Activated CD8-positive, alpha-beta T cell treated with anti-CD3 and anti-CD28 coated beads, Interleukin-2, amount 10 ng/mL, durations not matched to agents 7 days and 5 days (primary cell): Measurements from ENCODE around the gene RIPPLY2. TPM values are rescaled to one million over a fixed set of nuclear protein-coding genes. Genes with fewer than 3 reads are reported as not detected.

ENCODE experiments used
- ATAC-seq: fragments of 150-1000 bp; cut with Tn5 transposase; one replicate; pipeline ENCODE4 v1.10.0; 2021; ENCODE audit warnings: moderate library complexity
- CTCF ChIA-PET: fragments of 350-600 bp; sonication (Branson Sonifier 250); formaldehyde crosslinking; loops from one replicate; lab custom pipeline; 2021; ENCODE audit warnings: antibody characterized with exemption; lab: Charles Lee
- POLR2A ChIA-PET: fragments of 350-600 bp; sonication (Branson Sonifier 250); formaldehyde crosslinking; loops from one replicate; lab custom pipeline; 2021; ENCODE audit warnings: antibody characterized with exemption; lab: Charles Lee
- DNase-seq: peaks from one replicate; pipeline ENCODE4 v3.0.0-alpha.2; 2020
- H3K27ac Mint-ChIP-seq: one replicate; pipeline ENCODE4 v1.8.0; 2021; ENCODE audit warnings: mild to moderate bottlenecking, mixed read lengths
- H3K27me3 Mint-ChIP-seq: one replicate; pipeline ENCODE4 v1.8.0; 2021; ENCODE audit warnings: low read depth, mixed read lengths
- H3K36me3 Mint-ChIP-seq: one replicate; pipeline ENCODE4 v1.8.0; 2021; ENCODE audit warnings: low read depth, mixed read lengths
- H3K4me1 Mint-ChIP-seq: one replicate; pipeline ENCODE4 v1.8.0; 2021; ENCODE audit warnings: low read depth, mixed read lengths
- H3K4me3 Mint-ChIP-seq: one replicate; pipeline ENCODE4 v1.8.0; 2021; ENCODE audit warnings: mild to moderate bottlenecking, mixed read lengths
- H3K9me3 Mint-ChIP-seq: one replicate; pipeline ENCODE4 v1.8.0; 2022; ENCODE audit warnings: mixed read lengths; ENCODE audit not compliant: insufficient read depth
- total RNA-seq, 2 experiments: library from RNA; stranded (reverse); gene quantifications; one replicate each; pipeline ENCODE4 v1.2.3, GENCODE V29; 2021

Gene RIPPLY2
- total RNA-seq, 2 experiments from 2014 or later, result not detected

DNA sequence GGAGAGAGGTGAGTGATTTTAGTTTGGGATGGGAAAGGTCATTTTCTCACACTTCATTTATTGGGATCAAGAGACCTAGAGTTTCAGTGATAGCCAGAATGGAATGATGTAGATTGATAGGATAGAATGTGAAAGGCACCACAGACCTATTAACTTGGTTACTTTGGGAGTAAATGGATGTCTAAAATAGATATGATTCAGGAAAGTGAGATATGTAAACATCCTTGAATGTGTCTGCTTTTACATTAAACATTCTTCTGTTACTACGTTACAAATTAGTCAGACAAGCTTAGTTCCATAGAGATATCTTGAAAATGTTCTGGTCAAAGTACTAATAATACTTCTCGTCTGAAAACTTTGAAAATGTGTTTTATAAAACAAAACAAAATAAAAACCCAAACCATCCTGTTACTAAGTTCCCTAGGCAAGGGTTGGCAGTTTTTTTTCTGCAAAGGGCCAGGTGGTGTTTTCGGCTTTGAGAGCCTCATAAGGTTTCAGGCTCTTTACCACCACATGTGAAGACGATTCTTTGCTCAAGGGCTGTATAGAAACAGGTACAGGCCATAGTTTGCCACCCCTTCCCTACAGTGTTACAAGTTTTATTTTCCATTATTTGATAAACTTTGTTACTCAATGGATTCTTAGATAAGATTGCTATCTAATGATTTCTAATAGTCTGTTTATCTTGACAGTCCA, 9.8 kb downstream of the RIPPLY2 start:
- no peak overlapping the region for H3K27ac Mint-ChIP-seq
- ChIA-PET POLR2A (no interaction called here), CTCF (no interaction called here)
- H3K36me3 Mint-ChIP-seq, result peaks cover 37% of the 10 kb centered on the region
- H3K4me3 Mint-ChIP-seq, result no peak overlapping the region
- H3K27me3 Mint-ChIP-seq, result peaks cover 2% of the 10 kb centered on the region
- H3K4me1 Mint-ChIP-seq, result peaks cover 23% of the 10 kb centered on the region
- DNase-seq, result no peak
- no peak for ATAC-seq
- H3K9me3 Mint-ChIP-seq, result peaks cover 8% of the 10 kb centered on the region

DNA sequence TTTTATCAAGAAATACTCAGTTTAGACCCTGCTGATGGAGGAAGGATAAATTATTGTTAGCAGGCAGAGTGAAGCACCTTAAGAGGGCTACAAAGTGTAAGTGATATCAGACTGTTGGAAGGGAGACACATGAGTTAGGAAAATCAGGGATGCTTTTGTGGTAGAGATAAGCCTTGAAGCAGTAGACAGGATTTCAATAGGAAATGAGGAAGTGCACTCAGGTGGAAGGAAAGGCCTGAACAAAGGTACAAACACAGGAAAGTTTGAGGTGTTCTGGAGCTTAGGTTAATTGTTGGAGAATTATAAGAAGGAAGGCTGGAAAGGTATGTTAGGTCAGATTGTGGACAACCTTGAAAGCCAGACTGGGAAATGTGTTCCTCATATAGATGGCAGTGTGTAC, 13.9 kb downstream of the RIPPLY2 start:
- Mint-ChIP-seq H3K4me1 (no peaks in the 10 kb centered on the region), H3K4me3 (no peak overlapping the region), H3K27me3 (no peaks in the 10 kb centered on the region), H3K9me3 (peaks cover 10% of the 10 kb centered on the region), H3K27ac (no peak overlapping the region), H3K36me3 (peaks cover 58% of the 10 kb centered on the region)
- ChIA-PET POLR2A (no interaction called here), CTCF (no interaction called here)
- ATAC-seq, result no peak
- DNase-seq, result no peak

DNA sequence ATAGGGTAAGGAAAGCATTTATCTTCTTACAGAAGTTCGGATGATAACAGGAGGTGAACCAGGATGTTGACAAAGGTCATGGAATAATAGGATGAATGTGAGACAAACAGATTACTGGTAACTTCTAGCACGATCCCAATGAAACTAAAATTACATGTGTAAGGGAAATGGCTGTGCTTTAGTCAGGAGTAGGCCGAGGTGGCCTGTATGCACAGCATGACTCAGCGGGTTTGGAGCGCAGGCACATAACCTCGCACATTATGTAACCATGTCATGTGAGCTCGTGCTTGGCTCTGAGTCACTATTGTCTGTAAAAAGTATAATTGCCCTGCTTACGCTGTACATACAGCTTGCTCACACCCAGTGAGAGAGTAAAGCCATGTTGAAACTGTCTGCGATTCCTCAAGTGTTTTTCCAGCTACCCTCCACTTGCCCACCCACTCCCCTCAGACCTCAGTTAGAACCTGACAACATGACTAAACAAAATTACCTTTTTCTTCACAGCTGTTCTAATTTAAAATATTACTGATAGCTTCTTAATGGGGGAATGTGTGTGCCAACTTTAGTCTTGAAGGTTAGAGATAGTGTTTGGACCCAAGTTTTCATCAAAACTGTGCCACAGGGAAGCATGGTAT, 14.5 kb downstream of the RIPPLY2 start:
- H3K9me3 Mint-ChIP-seq, result peaks cover 10% of the 10 kb centered on the region
- H3K4me3 Mint-ChIP-seq, result no peak overlapping the region
- H3K36me3 Mint-ChIP-seq, result peaks cover 58% of the 10 kb centered on the region
- H3K27me3 Mint-ChIP-seq, result no peaks in the 10 kb centered on the region
- CTCF ChIA-PET, result no interaction called here
- no peak for ATAC-seq
- POLR2A ChIA-PET, result no interaction called here
- H3K4me1 Mint-ChIP-seq, result peaks cover 1% of the 10 kb centered on the region
- peak; percentile 24 for DNase-seq
- H3K27ac Mint-ChIP-seq, result no peak overlapping the region

- Mint-ChIP-seq H3K36me3 (peaks cover 61% of the 10 kb centered on the region), H3K4me1 (peaks cover 6% of the 10 kb centered on the region), H3K27ac (no peak overlapping the region), H3K4me3 (no peak overlapping the region), H3K9me3 (peaks cover 10% of the 10 kb centered on the region), H3K27me3 (no peaks in the 10 kb centered on the region)
- no peak for ATAC-seq
- ChIA-PET POLR2A (no interaction called here), CTCF (no interaction called here)
- no peak for DNase-seq
Measured at GRCh38 chr6:83868639-83869038, 15.5 kb downstream of the RIPPLY2 start.

DNA sequence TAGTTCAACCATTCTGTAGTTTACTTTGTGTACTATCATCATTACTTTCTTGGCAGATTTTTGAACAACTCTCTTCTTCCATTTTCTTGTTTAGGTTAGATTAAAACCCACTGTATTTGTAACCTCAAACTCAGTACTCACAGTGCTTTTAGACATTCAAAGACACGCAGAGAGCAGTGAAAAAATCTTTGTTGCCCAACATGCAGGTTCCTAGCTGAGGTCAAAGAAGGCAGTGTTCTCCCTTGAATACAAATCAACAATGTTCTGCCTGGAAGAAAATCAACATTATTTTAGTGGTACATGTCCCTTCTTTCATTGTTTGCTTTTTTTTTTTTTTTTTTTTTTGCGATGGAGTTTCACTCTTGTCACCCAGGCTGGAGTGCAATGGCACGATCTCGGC, 17.5 kb downstream of the RIPPLY2 start:
- ChIA-PET POLR2A (no interaction called here), CTCF (interaction anchor here (1.4 kb wide), 1 partner anchor 14 kb away, joined by 4 read pairs; no protein-coding TSS in a partner anchor)
- DNase-seq, result no peak
- H3K4me1 Mint-ChIP-seq, result peaks cover 12% of the 10 kb centered on the region
- ATAC-seq, result no peak
- H3K9me3 Mint-ChIP-seq, result peaks cover 10% of the 10 kb centered on the region
- H3K27ac Mint-ChIP-seq, result no peak overlapping the region
- peaks cover 49% of the 10 kb centered on the region for H3K36me3 Mint-ChIP-seq
- H3K27me3 Mint-ChIP-seq, result no peaks in the 10 kb centered on the region
- H3K4me3 Mint-ChIP-seq, result no peak overlapping the region

- Mint-ChIP-seq H3K27me3 (no peaks in the 10 kb centered on the region), H3K9me3 (peaks cover 3% of the 10 kb centered on the region), H3K4me3 (no peak overlapping the region), H3K27ac (no peak overlapping the region), H3K36me3 (peaks cover 31% of the 10 kb centered on the region), H3K4me1 (peaks cover 12% of the 10 kb centered on the region)
- DNase-seq (no peak), ATAC-seq (no peak)
- ChIA-PET CTCF (no interaction called here), POLR2A (no interaction called here)
Measured at GRCh38 chr6:83872386-83873118, 19.4 kb downstream of the RIPPLY2 start.

DNA sequence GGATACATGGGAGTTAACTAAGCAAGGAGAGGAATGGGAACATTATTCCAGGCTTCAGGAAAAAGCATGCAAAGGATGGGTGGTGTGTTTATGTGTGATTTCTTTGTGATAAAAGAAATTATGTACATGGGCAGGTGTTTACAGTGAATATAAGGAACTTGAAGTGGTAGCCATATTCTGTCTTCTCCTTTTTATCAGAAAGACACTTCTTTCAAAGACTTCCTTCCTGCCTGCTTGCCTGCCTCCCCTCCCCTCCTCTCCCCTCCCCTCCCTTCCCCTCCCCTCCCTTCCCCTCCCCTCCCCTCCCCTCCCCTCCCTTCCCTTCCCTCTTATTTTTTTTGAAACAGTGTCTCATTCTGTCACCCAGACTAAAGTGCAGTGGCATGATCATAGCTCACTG, 20.7 kb downstream of the RIPPLY2 start:
- Mint-ChIP-seq H3K4me1 (peaks cover 12% of the 10 kb centered on the region), H3K27me3 (no peaks in the 10 kb centered on the region), H3K4me3 (no peak overlapping the region), H3K9me3 (no peaks in the 10 kb centered on the region), H3K27ac (no peak overlapping the region), H3K36me3 (peaks cover 19% of the 10 kb centered on the region)
- DNase-seq (no peak), ATAC-seq (no peak)
- CTCF ChIA-PET, result no interaction called here
- POLR2A ChIA-PET, result no interaction called here

DNA sequence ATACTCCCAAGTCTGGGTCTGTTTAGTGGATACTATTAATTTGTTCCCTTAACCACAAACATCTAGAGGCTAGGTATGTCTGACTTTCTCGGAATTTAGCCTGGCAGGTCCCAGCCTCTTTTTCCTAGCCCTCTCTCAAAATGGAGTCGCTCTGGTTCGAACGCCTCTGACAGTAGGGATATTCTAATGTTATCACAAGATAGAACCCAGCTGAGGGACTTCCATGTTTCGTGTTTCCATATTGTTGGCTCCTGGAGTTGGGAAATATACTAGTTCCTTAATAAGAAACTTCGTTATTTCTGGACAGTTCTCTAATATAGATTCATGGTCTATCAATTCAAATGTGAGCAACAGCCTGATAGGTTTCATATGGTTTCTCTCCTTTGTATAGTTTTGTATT, 22.7 kb downstream of the RIPPLY2 start:
- Mint-ChIP-seq H3K9me3 (no peaks in the 10 kb centered on the region), H3K27ac (no peak overlapping the region), H3K4me3 (no peak overlapping the region), H3K27me3 (no peaks in the 10 kb centered on the region), H3K4me1 (peaks cover 12% of the 10 kb centered on the region), H3K36me3 (peaks cover 12% of the 10 kb centered on the region)
- ChIA-PET POLR2A (no interaction called here), CTCF (no interaction called here)
- ATAC-seq (no peak), DNase-seq (no peak)

GRCh38 chr6:83878902-83879644, 25.9 kb downstream of the RIPPLY2 start:
- DNase-seq (no peak), ATAC-seq (no peak)
- no peak overlapping the region for H3K27ac Mint-ChIP-seq
- peaks cover 3% of the 10 kb centered on the region for H3K4me1 Mint-ChIP-seq
- H3K36me3 Mint-ChIP-seq, result peaks cover 2% of the 10 kb centered on the region
- no peaks in the 10 kb centered on the region for H3K9me3 Mint-ChIP-seq
- H3K4me3 Mint-ChIP-seq, result no peak overlapping the region
- ChIA-PET CTCF (interaction anchor here (1.1 kb wide), 1 partner anchor 342 kb away, joined by 3 read pairs; no protein-coding TSS in a partner anchor), POLR2A (no interaction called here)
- H3K27me3 Mint-ChIP-seq, result no peaks in the 10 kb centered on the region

DNA sequence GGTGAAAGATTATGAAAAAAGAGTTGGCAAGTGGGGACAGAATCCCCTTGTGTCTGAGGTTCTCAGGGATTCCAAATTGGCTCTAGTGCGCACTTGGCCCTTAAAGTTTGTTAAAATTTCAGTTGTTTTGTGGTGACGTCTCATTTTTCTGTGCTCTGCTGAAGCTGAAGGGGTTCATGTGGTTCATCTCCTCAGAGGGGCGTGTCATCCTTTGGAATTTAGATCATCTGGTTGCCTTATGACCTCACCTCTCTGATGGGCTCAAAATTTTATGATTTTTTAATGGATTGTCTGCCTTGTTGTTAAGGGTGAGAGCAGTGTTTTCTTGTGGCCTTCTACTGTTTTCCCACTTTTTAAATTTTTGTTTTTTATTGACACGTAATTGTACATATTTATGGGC, 26.6 kb downstream of the RIPPLY2 start:
- Mint-ChIP-seq H3K9me3 (no peaks in the 10 kb centered on the region), H3K36me3 (no peaks in the 10 kb centered on the region), H3K27me3 (no peaks in the 10 kb centered on the region), H3K4me3 (no peak overlapping the region), H3K27ac (no peak overlapping the region), H3K4me1 (peaks cover 4% of the 10 kb centered on the region)
- ATAC-seq, result no peak
- ChIA-PET POLR2A (no interaction called here), CTCF (no interaction called here)
- DNase-seq, result no peak

DNA sequence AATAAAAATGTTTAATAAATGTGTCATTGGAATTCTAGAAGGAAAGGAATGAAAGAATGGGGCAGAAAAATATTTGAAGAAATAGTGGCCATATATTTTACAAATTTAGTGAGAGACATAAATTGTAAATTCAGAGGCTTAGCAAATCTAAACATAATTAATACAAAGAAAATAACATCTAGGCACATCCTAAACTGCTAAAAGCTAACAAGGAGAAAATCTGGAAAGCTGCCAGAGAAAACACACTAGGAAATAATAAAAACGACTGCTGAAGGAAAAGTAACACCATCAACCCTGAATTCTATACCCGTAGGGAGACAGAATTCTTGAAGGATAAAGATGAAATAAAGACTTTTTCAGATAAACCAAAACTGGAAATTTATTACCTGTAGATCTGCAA, 30.1 kb downstream of the RIPPLY2 start:
- H3K27ac Mint-ChIP-seq, result no peak overlapping the region
- H3K36me3 Mint-ChIP-seq, result no peaks in the 10 kb centered on the region
- no peak for DNase-seq
- no peaks in the 10 kb centered on the region for H3K27me3 Mint-ChIP-seq
- H3K4me3 Mint-ChIP-seq, result no peak overlapping the region
- POLR2A ChIA-PET, result no interaction called here
- CTCF ChIA-PET, result interaction anchor here (0.9 kb wide), 1 partner anchor 337 kb away, joined by 3 read pairs; no protein-coding TSS in a partner anchor
- no peak for ATAC-seq
- H3K4me1 Mint-ChIP-seq, result peaks cover 4% of the 10 kb centered on the region
- no peaks in the 10 kb centered on the region for H3K9me3 Mint-ChIP-seq
